C4-2B (cell line): ENCODE measurements around the gene DNAH1.

Source experiments
- CTCF ChIP-seq: fragments of 450-650 bp; conservative IDR thresholded peaks from 2 replicates; pipeline ENCODE4 v1.5.1; 2017; ENCODE audit warnings: mild to moderate bottlenecking
- ZFX ChIP-seq: fragments of 450-650 bp; IDR thresholded peaks from 2 replicates; pipeline ENCODE4 v1.6.1; 2017

- TF ChIP-seq CTCF (no peak; the same call in 1 of the 2 replicates), ZFX (no peak)
Observed at GRCh38 chr3:52385157-52385556, 69.0 kb downstream of the DNAH1 start.
